Measurements from ENCODE around the gene DLG3.

GRCh38 chrX:70527610-70528345 lies 83.1 kb downstream of the DLG3 start:
- no peak for TF ChIP-seq CTCF (IDR thresholded peaks at IDR 0.05; ENCODE audit: low read depth, low read length)
- TF ChIP-seq EZH2phosphoT487 (IDR thresholded peaks at IDR 0.05; ENCODE audit: low read depth): no peak

All from OCI-LY3 (cell line).